DMS79 treated with DMSO at 0.1 percent for 48 hours (cell line): ENCODE data around the gene CABP7.

Experiments used
- DNase-seq: peaks from one replicate; lab custom pipeline; 2025; lab: John Stamatoyannopoulos, UW

Gene CABP7

DNA sequence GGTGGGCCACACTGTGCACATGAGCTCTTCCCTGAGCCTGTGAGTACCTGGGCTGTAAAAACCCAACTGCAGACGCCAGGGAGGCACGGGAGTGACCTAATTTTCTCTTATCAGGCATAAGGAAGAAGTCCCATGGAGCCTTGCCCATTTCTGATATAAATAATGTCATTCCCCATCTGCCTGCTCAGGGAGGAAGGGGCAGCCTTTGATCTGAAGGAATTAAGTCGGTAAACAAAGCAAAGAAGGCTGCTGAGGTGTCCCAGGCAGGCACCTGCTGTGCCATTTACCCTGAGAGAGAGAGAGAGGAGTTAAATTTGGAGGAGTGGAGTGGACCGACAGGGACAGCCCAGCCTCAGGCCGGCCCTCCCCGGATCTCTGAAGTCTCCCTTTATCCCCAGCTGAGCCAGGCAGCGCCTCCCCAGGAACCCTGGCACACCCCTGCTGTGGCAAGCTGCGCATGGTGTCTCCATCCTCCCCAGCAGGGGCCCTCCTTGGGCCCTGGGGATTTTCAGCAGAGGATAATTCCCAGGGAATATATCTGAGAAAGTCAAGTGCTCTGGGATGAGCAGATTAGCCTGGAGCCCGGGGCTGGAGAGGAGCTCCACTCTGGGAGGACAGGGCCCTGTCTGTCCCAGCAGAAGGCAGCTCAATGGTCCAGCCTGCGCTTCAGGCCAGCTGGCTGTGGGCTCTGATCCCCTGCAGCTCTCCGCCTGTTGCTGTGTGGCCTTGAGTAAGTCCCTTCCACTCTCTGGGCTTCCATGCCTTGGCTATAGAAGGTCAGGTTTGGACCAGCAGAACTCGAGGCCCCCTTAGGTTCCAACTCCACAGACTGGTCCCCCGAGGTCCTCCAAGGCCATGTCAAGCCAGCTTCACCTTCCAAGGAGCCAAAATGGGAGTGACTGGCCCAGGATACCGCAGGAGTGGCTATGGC is 17.5 kb upstream of the CABP7 start:
- no peak for DNase-seq

DNA sequence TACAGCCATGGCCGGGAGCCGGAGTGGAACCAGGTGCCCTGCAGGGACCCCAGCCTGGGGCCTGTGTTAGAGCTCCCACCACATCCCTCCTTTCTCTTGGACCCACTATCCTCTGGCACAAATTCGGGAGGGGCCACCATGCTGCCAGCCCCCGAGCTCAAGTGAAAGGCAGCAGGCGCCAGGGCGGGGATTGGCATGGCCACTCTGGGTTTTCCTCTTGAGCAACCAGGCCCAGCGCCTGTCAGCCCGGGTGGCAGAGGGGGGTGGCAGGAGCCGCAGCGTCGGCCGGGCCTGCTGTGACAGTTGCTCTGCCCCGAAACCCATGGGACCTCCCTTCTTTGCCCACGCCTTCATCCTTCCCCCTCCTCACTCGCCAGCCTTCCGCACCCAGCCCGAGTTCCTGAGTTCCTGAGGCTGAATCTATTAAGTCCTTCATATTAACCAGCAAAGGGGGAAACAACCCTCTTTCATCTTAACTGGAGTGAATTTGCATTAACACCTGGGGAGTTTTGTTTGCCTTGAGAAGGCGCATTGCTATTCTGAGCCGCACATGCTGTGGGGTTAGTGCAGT is 16.8 kb upstream of the CABP7 start:
- peak; percentile 28 for DNase-seq

GRCh38 chr22:29703569-29704195 is 16.1 kb upstream of the CABP7 start:
- DNase-seq, result no peak

GRCh38 chr22:29704528-29705285 is 15.1 kb upstream of the CABP7 start:
- DNase-seq, result peak; percentile 89

GRCh38 chr22:29705651-29706050 is 14.2 kb upstream of the CABP7 start:
- no peak for DNase-seq

DNA sequence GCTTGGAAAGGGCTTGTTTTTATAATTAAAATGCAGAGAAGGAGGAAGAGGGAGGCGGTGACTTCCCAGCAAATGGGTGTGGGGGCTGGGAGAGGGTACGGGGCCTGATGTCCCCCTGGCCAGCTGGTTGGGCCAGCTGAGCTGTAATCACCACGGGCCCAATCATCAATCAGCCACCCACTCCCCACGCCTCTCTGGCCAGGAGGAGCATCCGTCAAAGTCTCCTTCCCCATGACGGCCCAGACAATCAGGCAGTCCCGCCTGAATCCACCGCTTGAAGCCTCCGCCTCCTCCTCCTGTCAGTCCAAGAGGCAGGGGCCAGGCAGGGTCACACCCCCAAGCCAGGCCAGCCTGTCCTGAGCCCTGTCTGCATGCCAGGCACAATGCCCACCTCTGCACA is 13.3 kb upstream of the CABP7 start:
- DNase-seq, result peak; percentile 13

- DNase-seq, result no peak
These were observed 12.8 kb upstream of the CABP7 start for GRCh38 chr22:29707010-29707409.

DNA sequence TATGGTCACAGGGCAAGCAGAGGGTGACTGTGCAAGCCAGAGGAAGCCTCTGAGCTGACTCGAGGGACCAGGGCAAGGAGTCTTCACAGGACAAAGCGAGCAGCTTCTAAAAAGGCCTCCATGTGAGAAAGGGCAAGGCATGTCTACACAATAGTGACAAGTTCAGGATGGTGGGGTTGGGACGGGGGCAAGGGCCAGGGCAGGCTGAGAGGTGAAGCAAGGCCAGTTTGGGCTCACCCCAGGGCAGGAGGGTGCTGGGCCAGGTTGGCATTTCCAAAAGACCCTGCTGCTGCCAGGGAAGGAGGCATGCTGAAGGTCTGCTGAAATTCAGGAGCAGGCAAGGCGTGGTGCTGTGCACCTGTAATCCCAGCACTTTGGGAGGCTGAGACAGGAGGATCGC is 12.3 kb upstream of the CABP7 start:
- no peak for DNase-seq

DNA sequence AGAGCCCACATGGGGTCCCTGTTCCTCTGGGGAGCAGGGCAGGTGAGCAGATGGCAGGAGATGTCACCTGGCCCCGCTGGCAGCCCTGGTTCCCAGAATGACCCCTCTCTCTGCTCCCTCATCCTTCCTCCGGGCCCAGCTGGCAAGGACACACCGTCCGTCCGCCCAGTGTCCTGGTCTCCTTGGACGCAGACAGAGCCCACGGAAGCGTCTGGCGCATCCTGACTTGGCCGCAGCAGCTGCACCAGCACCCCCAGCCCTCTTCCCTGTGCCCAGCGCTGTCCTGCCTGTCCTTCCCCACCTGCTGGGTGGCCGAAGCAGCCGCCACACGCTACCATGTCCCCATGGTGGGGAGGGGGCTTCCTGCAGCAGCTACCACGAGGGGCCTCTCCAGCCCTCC is 9.6 kb upstream of the CABP7 start:
- DNase-seq, result no peak

DNA sequence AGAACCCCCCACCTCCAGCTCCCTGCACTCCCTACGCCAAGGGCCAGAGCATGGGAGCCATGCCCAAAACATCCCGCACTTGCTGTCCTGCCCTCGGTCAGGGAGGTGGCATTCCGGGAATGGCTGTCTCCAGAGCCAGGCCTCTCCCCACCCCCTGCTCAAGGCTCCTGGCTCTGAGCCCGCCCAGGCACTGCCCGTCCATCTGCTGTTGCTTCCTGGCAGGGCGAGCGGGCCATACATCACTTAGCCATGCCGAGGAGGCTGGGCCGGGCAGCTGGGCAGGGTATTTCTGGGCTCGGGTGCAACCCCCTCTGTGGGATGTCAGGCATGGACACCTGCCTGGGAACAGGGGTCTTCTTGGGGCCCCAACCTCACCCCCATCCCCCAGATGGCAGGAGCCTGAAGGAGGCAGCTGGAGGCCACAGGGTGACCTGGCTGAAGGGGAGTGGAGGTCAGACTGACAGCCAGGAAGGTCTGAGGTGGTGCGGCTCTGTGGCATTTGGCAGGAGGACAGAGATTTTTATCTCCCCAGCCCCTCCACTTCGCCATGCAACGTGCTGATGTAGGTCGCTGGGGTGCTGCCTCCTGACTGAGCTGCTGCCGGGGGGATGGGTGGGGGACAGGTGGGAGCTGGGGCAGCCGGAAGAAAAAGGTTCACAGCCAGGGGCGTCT is 8.7 kb upstream of the CABP7 start:
- peak; percentile 47 for DNase-seq

DNA sequence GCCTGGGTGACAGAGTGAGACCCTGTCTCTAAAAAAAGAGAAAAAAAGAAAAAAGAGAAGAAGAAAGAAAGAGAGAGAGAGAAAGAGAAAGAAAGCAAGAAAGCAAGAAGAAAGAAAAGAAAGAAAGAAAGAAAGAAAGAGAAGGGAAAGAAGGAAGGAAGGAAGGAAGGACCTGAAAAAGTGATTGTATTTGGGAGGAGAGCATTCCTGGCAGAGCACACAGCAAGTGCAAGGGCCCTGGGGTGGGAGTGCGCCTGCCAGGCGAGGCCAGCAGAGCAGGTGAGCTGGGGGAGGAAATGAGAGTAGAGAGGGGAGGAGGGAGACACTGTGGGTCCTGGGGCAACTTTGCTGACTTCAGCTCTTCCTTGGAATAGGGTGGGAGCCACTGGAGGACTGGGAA is 7.7 kb upstream of the CABP7 start:
- DNase-seq, result no peak

DNA sequence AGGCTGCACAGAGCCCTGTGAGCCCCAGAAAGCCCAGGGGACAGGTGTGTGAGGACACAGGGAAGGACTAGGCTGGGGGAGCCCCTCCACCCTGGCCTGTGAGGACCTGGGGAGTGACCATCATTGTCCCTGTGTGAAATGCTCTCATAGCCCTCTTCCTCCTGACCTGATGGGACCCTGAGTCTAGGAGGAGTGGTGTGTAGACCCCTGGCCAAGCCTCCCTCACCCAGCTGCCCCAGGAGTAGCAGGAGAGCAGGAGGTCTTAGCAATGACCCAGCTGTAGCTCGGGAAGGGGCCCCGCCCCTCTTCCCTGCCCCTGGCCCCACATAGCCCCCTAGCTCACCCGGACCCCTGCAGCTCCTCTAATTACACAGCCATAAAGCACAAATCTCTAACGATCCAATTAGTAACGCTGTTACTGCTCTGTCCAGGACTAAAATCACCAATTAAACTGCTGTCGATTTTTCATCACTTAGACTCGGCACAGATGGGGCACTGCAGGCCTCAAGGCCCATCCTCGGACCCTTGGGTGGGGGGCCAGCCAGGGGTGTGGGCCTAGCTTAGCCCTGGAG is 6.6 kb upstream of the CABP7 start:
- no peak for DNase-seq

DNA sequence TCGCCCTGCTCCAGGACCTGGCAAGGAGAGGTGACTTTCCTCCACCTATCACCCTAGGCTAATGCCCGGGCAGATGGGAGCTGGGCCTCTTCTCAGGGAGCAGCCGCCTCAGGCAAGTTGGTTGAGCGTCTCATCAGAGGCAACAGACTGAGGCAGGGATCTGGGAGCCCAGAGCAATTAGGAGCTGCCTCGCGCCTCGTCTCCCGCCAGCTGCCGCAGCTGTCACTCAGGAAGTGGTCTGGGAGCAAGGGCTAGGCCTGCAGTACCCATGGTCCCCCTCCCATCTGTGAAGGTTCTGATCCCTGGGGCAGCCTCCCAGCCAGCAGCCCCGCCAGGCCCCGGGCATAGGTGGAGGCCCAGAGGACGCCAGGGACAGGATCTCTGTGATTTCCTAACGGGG is 4.6 kb upstream of the CABP7 start:
- DNase-seq, result no peak

GRCh38 chr22:29715705-29716104 is 4.1 kb upstream of the CABP7 start:
- no peak for DNase-seq

DNA sequence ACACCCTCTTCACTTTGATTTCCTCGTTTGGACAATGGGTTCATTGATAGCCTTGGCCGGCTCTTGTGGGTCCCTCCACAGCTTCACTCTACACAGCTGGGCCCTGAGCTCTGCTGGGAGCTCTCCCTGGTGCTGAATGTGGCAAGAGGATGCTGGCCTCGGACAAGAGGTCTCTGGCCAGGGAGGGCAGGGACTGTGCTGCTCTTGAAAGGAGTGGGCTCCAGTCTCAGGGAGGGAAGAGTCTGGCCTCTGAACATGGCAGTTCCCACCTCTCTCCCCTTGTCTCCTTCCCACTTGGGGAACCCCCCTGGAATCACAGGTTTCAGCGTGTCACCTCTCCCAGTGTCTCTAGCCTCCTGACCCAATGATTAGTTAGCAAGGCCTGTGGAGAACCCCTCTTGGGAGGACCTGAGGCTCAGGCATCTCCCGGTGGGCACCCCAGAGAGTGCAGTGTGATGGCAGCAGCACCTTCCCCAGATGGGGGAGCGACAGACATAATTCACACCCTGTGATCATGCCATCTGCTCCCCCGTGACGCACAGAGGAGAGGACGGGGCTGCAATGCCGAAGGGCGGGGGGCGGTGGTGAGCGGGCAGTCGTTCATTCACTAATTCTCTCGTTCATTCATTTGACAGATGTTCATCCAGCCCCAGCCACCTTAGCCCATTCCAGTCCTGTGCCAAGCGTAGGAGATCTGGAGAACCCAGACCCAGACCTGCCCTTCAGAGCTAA is 2.8 kb upstream of the CABP7 start:
- no peak for DNase-seq

GRCh38 chr22:29717789-29718188 is 2.0 kb upstream of the CABP7 start:
- peak; percentile 20 for DNase-seq

DNA sequence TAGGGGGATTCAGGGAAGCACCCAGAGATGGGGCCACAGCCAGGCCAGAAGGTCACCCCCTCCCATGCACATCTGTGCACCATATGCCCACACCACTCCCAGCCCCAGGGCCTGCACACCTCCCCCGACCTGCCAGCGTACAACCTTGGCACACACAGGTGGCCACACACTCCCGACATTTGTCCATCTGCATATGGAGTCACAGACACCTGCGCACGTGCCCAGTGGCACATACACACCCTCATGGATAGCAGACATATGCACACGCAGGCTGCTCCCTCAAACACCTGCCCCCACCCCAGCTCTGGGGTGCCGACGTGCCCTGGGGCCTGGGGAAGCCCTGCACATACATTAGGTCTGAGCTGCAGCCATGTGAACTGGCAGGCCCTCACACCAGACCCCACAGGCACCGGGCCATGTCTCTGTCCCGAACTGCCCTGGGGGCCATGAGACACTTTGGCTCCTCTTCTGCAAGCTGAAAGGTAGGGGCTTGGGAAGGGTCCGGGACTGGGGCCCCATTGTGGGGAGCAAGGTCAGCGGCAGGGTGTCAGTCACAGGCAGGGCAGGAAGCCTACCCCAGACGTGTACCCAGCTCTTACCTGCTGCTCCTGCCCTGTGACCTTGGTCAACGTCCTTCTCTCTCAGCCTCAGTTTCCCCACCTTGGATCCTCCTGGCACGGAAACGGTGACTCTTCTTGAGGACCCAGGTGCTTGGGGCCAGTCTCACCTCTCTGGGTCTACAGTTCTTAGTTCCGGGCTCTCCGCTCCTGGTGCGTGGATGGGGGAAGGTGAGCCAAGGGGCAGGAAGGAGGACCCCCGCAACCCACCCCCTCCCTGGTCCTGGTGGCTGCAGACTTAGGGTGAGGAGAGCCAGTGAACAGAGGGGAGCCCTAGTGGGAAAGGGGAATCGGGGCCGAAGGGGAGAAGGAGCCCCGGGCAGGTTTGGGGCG is 579 bp upstream of the CABP7 start:
- DNase-seq, result no peak

DNA sequence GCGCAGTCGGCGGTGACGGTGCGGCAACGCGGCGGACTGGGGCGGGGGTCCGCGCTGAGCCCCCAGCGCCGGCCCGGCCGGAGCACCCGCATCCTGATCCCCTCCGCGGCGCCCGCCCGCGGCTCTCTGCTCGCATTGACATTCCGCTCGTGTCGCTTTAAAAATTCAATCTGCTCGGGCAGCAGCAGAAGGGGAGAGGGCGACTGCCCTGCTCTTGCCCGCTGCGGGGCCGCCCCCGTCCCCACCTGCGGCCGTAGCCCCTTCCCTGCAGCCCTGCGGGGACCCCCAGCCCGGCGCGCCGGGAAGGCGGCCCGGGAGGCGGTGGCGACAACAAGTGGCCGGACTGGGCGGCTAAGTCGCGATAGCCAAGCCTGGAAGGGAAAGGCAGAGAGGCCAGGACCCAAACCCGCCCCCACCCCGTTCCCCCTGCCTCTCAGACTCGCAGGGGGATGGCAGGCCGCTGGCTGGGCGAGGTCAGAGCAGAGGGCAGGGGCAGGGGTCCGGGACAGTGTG is 1.1 kb downstream of the CABP7 start:
- DNase-seq, result no peak

- DNase-seq, result no peak
These were observed 2.3 kb downstream of the CABP7 start for GRCh38 chr22:29722151-29722550.
